NCI-H2107 treated with DMSO at 0.1 percent for 48 hours (cell line): Measurements from ENCODE around the gene LDLRAD3.

ENCODE experiments used
- DNase-seq: peaks from one replicate; lab custom pipeline; 2025; ENCODE audit not compliant: unreplicated experiment; lab: John Stamatoyannopoulos, UW

LDLRAD3 gene

GRCh38 chr11:36195496-36196354, 251.9 kb downstream of the LDLRAD3 start:
- DNase-seq = no peak

- no peak for DNase-seq
These were observed 252.6 kb downstream of the LDLRAD3 start for GRCh38 chr11:36196411-36196998.

GRCh38 chr11:36201411-36201810, 257.5 kb downstream of the LDLRAD3 start:
- DNase-seq = no peak

- DNase-seq = no peak
These were observed 261.7 kb downstream of the LDLRAD3 start for GRCh38 chr11:36205536-36205935.

GRCh38 chr11:36210529-36210928, 266.7 kb downstream of the LDLRAD3 start:
- no peak for DNase-seq

- no peak for DNase-seq
These were observed 268.0 kb downstream of the LDLRAD3 start for GRCh38 chr11:36211761-36212430.

GRCh38 chr11:36212564-36213392, 268.9 kb downstream of the LDLRAD3 start:
- DNase-seq = no peak

GRCh38 chr11:36213393-36213840, 269.6 kb downstream of the LDLRAD3 start:
- DNase-seq = no peak

- DNase-seq = no peak
These were observed 270.6 kb downstream of the LDLRAD3 start for GRCh38 chr11:36214480-36214879.

- no peak for DNase-seq
These were observed 271.3 kb downstream of the LDLRAD3 start for GRCh38 chr11:36214976-36215692.

GRCh38 chr11:36215693-36216060, 271.8 kb downstream of the LDLRAD3 start:
- DNase-seq = no peak

- DNase-seq = no peak
These were observed 272.3 kb downstream of the LDLRAD3 start for GRCh38 chr11:36216061-36216615.

GRCh38 chr11:36218283-36218921, 274.5 kb downstream of the LDLRAD3 start:
- DNase-seq = no peak

- no peak for DNase-seq
These were observed 276.1 kb downstream of the LDLRAD3 start for GRCh38 chr11:36219996-36220395.

- peak; percentile 12 for DNase-seq
These were observed 279.2 kb downstream of the LDLRAD3 start for GRCh38 chr11:36222831-36223635.

GRCh38 chr11:36224209-36224882, 280.5 kb downstream of the LDLRAD3 start:
- no peak for DNase-seq

- no peak for DNase-seq
These were observed 283.2 kb downstream of the LDLRAD3 start for GRCh38 chr11:36227044-36227443.

- no peak for DNase-seq
These were observed 284.8 kb downstream of the LDLRAD3 start for GRCh38 chr11:36228689-36229088.
